Omental fat pad (tissue), 4 donors: Measurements from ENCODE around the gene ELL. TPM values are rescaled to one million over a fixed set of nuclear protein-coding genes. Genes with fewer than 3 reads are reported as not detected.

Experiments
- ATAC-seq: fragments of 150-250 bp; one replicate; pipeline ENCODE4 v1.9.1; 2016; ENCODE audit warnings: mild to moderate bottlenecking, moderate library complexity; ENCODE audit not compliant: low FRiP score
- DNase-seq: peaks from one replicate; pipeline ENCODE4 v3.0.0-alpha.2; 2019; ENCODE audit warnings: low spot score
- total RNA-seq, 4 donors: library from RNA; depleted of rRNA; stranded (reverse); fragments of >200 nt; gene quantifications; one replicate each; pipeline ENCODE4 v1.1.0, GENCODE V29; 2016
- TF ChIP-seq, protein P1 (sequence below), 3 donors: fragments of 450-650 bp; IDR thresholded peaks; one replicate each; pipeline ENCODE4 v1.5.1; 2016 to 2017; ENCODE audit warnings: antibody characterized with exemption in 3 of 3, mild to moderate bottlenecking in 3 of 3, moderate library complexity in 2 of 3

The ELL gene
- total RNA-seq, 4 donors from 2014 or later = 18.1 to 43.1 (median 24.8) TPM

- DNase-seq = no peak
- TF ChIP-seq, protein P1, sequence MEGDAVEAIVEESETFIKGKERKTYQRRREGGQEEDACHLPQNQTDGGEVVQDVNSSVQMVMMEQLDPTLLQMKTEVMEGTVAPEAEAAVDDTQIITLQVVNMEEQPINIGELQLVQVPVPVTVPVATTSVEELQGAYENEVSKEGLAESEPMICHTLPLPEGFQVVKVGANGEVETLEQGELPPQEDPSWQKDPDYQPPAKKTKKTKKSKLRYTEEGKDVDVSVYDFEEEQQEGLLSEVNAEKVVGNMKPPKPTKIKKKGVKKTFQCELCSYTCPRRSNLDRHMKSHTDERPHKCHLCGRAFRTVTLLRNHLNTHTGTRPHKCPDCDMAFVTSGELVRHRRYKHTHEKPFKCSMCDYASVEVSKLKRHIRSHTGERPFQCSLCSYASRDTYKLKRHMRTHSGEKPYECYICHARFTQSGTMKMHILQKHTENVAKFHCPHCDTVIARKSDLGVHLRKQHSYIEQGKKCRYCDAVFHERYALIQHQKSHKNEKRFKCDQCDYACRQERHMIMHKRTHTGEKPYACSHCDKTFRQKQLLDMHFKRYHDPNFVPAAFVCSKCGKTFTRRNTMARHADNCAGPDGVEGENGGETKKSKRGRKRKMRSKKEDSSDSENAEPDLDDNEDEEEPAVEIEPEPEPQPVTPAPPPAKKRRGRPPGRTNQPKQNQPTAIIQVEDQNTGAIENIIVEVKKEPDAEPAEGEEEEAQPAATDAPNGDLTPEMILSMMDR (IDR thresholded peaks at IDR 0.05) = no peak
Measured at GRCh38 chr19:18429717-18430416, 92.0 kb downstream of the ELL start.

DNA sequence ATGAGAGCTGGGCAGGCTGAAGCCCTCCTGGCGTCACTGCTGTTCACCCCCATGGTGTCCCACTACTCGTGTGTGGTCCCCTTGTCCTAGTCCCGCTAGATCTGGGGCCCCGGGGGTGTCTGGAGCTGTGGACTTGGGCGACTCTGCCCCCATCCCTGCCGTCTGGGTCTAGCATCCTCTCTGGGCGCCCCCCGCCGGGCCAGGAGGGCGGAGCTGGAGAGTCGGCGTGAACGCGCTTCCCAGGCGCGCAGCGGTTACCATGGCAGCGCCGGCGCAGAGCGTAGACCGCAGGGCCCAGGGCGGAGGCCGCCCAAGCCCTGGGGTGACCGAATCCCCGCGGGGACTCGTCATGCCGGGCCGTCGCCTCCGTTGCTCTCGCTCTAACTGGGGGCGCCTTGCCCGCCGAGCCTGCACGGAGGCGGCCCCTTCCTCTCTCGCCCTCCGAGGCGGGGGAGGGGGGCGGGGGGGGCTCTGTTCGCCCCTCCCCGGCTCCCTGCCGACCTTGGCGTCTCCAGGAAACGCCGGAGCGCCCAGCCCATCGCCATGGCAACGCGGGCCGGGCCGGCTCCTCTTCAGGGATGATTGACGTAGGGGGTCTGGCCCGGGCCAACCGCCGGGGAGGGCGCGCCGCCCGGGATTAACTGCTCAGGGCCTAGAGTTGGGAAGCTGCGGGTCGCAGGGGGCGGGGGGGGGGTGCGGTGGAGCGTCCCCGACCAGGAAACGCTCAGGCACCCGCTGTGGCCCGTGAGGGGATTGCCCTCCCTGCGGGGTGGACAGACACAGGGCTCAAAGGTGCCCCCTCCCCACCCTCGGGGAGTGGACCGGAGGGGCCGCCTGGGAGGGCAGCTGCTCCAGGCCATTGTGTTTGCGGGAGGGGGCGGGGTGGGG, 92.8 kb downstream of the ELL start:
- no peak for ATAC-seq
- DNase-seq = no peak
- TF ChIP-seq, protein P1 (IDR thresholded peaks at IDR 0.05) = no peak

More at GRCh38 chr19:18429717-18430416, 92.0 kb downstream of the ELL start:
- ATAC-seq = no peak

GRCh38 chr19:18428173-18428786, 93.6 kb downstream of the ELL start:
- DNase-seq = no peak
- no peak for ATAC-seq
- TF ChIP-seq, protein P1 (IDR thresholded peaks at IDR 0.05) = no peak

GRCh38 chr19:18427743-18428113, 94.1 kb downstream of the ELL start:
- ATAC-seq (no peak), DNase-seq (no peak)
- TF ChIP-seq, protein P1 (IDR thresholded peaks at IDR 0.05) = no peak

DNA sequence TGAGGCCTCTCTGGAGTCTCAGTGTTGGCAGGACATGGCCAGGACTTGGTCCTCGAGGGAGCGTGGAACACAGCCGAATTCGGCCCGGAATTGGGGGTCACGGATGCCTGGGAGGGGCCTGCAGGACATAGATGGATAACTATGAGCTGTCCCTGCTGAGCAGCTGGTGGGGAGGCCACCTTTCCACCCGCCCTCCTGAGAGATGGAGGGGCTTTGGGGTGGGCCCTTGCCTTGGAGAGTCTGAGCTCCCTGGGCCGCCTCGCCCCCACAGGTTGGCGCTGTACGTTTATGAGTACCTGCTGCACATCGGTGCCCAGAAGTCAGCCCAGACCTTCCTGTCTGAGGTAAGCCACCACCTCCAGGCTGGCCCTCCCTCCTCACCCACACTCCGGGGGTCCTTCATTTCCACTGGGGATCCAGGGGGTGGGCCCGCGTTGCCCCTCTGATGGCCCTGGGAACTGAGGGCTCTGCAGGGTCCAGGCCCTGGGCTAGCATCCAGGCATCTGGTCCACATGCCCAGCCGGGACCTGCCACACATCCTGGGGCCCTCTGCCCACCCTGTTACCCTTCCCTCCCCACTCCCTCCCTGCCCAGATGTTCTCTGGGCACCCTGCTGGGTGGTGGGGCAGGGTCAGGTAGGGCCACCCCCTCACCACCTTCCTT, 94.7 kb downstream of the ELL start:
- DNase-seq (no peak), ATAC-seq (no peak)
- TF ChIP-seq, protein P1 (IDR thresholded peaks at IDR 0.05) = no peak

GRCh38 chr19:18426416-18426767, 95.5 kb downstream of the ELL start:
- DNase-seq (no peak), ATAC-seq (no peak)
- TF ChIP-seq, protein P1 (IDR thresholded peaks at IDR 0.05) = no peak
